ENCODE data around the gene AADAT.

Gene AADAT

GRCh38 chr4:170033999-170034398 is 55.8 kb downstream of the AADAT start:
- H3K4me1 ChIP-seq (ENCODE audit: insufficient read depth, low read length), result no peaks in the 10 kb centered on the region
- H3K9ac ChIP-seq (ENCODE audit: low read depth, low read length), result no peak overlapping the region
- 78% methylated on average over 2 of the region's 2 CpGs for WGBS
- no peaks in the 10 kb centered on the region for H3K36me3 ChIP-seq (ENCODE audit: insufficient read depth, low read length)
- H3K27ac ChIP-seq (ENCODE audit: low read depth, low read length), result no peak overlapping the region
- H3K9me3 ChIP-seq (ENCODE audit: insufficient read depth, low read depth, low read length), result no peaks in the 10 kb centered on the region
- H3K4me3 ChIP-seq (ENCODE audit: low read length), result no peak overlapping the region
- H3K27me3 ChIP-seq (ENCODE audit: insufficient read depth, low read length), result peaks cover 18% of the 10 kb centered on the region

GRCh38 chr4:170030121-170030520 is 59.6 kb downstream of the AADAT start:
- Histone ChIP-seq H3K9me3 (ENCODE audit: insufficient read depth, low read depth, low read length) (no peaks in the 10 kb centered on the region; the same call in 1 of the 2 replicates), H3K36me3 (ENCODE audit: insufficient read depth, low read length) (no peaks in the 10 kb centered on the region), H3K4me1 (ENCODE audit: insufficient read depth, low read length) (no peaks in the 10 kb centered on the region; the same call in 1 of the 2 replicates), H3K27ac (ENCODE audit: low read depth, low read length) (no peak overlapping the region), H3K9ac (ENCODE audit: low read depth, low read length) (no peak overlapping the region), H3K4me3 (ENCODE audit: low read length) (no peak overlapping the region), H3K27me3 (ENCODE audit: insufficient read depth, low read length) (peaks cover 43% of the 10 kb centered on the region)
- no CpG with 5 or more reads among the region's 1 CpG for WGBS

GRCh38 chr4:170027181-170027829 is 62.5 kb downstream of the AADAT start:
- Histone ChIP-seq H3K36me3 (ENCODE audit: insufficient read depth, low read length) (no peaks in the 10 kb centered on the region), H3K9ac (ENCODE audit: low read depth, low read length) (0 out of 2 replicates have a peak overlapping the region, but pooled peaks have one; percentile 74), H3K27ac (ENCODE audit: low read depth, low read length) (no peak overlapping the region), H3K4me3 (ENCODE audit: low read length) (peak overlapping the region; percentile 73), H3K4me1 (ENCODE audit: insufficient read depth, low read length) (no peaks in the 10 kb centered on the region; the same call in 1 of the 2 replicates), H3K9me3 (ENCODE audit: insufficient read depth, low read depth, low read length) (no peaks in the 10 kb centered on the region; the same call in 1 of the 2 replicates), H3K27me3 (ENCODE audit: insufficient read depth, low read length) (peaks cover 60% of the 10 kb centered on the region)
- WGBS, result 7% methylated on average over 37 of the region's 37 CpGs

GRCh38 chr4:170026253-170027021 is 63.3 kb downstream of the AADAT start, which contains the start of gene MFAP3L:
Gene MFAP3L, minus strand, starts transcription at chr4:170026395. Its CDS starts 20,518 bp downstream, at chr4:170005877.
- Histone ChIP-seq H3K9me3 (ENCODE audit: insufficient read depth, low read depth, low read length) (no peaks in the 10 kb centered on the region; the same call in 1 of the 2 replicates), H3K4me3 (ENCODE audit: low read length) (peak within 1 kb of the TSS; percentile 73), H3K4me1 (ENCODE audit: insufficient read depth, low read length) (no peaks in the 10 kb centered on the region; the same call in 1 of the 2 replicates), H3K27ac (ENCODE audit: low read depth, low read length) (peak within 1 kb of the TSS; percentile 72; the same call in 1 of the 2 replicates), H3K9ac (ENCODE audit: low read depth, low read length) (peak within 1 kb of the TSS; percentile 74), H3K27me3 (ENCODE audit: insufficient read depth, low read length) (peaks cover 60% of the 10 kb centered on the region), H3K36me3 (ENCODE audit: insufficient read depth, low read length) (no peaks in the 10 kb centered on the region)
- under 1% methylated on average over 85 of the region's 86 CpGs for WGBS

- Histone ChIP-seq H3K9ac (ENCODE audit: low read depth, low read length) (peak overlapping the region; percentile 33; the same call in 1 of the 2 replicates), H3K36me3 (ENCODE audit: insufficient read depth, low read length) (no peaks in the 10 kb centered on the region), H3K4me3 (ENCODE audit: low read length) (peak overlapping the region; percentile 73), H3K4me1 (ENCODE audit: insufficient read depth, low read length) (no peaks in the 10 kb centered on the region; the same call in 1 of the 2 replicates), H3K9me3 (ENCODE audit: insufficient read depth, low read depth, low read length) (no peaks in the 10 kb centered on the region; the same call in 1 of the 2 replicates), H3K27ac (ENCODE audit: low read depth, low read length) (no peak overlapping the region), H3K27me3 (ENCODE audit: insufficient read depth, low read length) (peaks cover 58% of the 10 kb centered on the region)
- 2% methylated on average over 74 of the region's 74 CpGs for WGBS
These were observed 64.1 kb downstream of the AADAT start for GRCh38 chr4:170025523-170026252.

GRCh38 chr4:170022211-170022610 is 67.5 kb downstream of the AADAT start:
- WGBS, result 96% methylated on average over 2 of the region's 2 CpGs
- H3K4me1 ChIP-seq (ENCODE audit: insufficient read depth, low read length), result no peaks in the 10 kb centered on the region; the same call in 1 of the 2 replicates
- H3K9ac ChIP-seq (ENCODE audit: low read depth, low read length), result no peak overlapping the region
- no peak overlapping the region for H3K4me3 ChIP-seq (ENCODE audit: low read length)
- H3K9me3 ChIP-seq (ENCODE audit: insufficient read depth, low read depth, low read length), result no peaks in the 10 kb centered on the region
- no peak overlapping the region for H3K27ac ChIP-seq (ENCODE audit: low read depth, low read length)
- peaks cover 25% of the 10 kb centered on the region for H3K27me3 ChIP-seq (ENCODE audit: insufficient read depth, low read length)
- H3K36me3 ChIP-seq (ENCODE audit: insufficient read depth, low read length), result no peaks in the 10 kb centered on the region

GRCh38 chr4:170017252-170017651 is 72.5 kb downstream of the AADAT start:
- no peak overlapping the region for H3K9ac ChIP-seq (ENCODE audit: low read depth, low read length)
- no peaks in the 10 kb centered on the region for H3K36me3 ChIP-seq (ENCODE audit: insufficient read depth, low read length)
- H3K27me3 ChIP-seq (ENCODE audit: insufficient read depth, low read length), result no peaks in the 10 kb centered on the region
- H3K27ac ChIP-seq (ENCODE audit: low read depth, low read length), result no peak overlapping the region
- no peaks in the 10 kb centered on the region for H3K4me1 ChIP-seq (ENCODE audit: insufficient read depth, low read length)
- H3K4me3 ChIP-seq (ENCODE audit: low read length), result no peak overlapping the region
- 70% methylated on average over 3 of the region's 3 CpGs for WGBS
- no peaks in the 10 kb centered on the region for H3K9me3 ChIP-seq (ENCODE audit: insufficient read depth, low read depth, low read length)

GRCh38 chr4:170015285-170015684 is 74.5 kb downstream of the AADAT start:
- Histone ChIP-seq H3K9me3 (ENCODE audit: insufficient read depth, low read depth, low read length) (no peaks in the 10 kb centered on the region), H3K27me3 (ENCODE audit: insufficient read depth, low read length) (no peaks in the 10 kb centered on the region), H3K36me3 (ENCODE audit: insufficient read depth, low read length) (no peaks in the 10 kb centered on the region), H3K27ac (ENCODE audit: low read depth, low read length) (no peak overlapping the region), H3K4me3 (ENCODE audit: low read length) (no peak overlapping the region), H3K4me1 (ENCODE audit: insufficient read depth, low read length) (no peaks in the 10 kb centered on the region), H3K9ac (ENCODE audit: low read depth, low read length) (no peak overlapping the region)
- 94% methylated on average over 4 of the region's 4 CpGs for WGBS

GRCh38 chr4:170014359-170015011 is 75.3 kb downstream of the AADAT start:
- WGBS, result 88% methylated on average over 5 of the region's 6 CpGs
- no peak overlapping the region for H3K27ac ChIP-seq (ENCODE audit: low read depth, low read length)
- no peak overlapping the region for H3K4me3 ChIP-seq (ENCODE audit: low read length)
- no peaks in the 10 kb centered on the region for H3K27me3 ChIP-seq (ENCODE audit: insufficient read depth, low read length)
- no peaks in the 10 kb centered on the region for H3K36me3 ChIP-seq (ENCODE audit: insufficient read depth, low read length)
- H3K9ac ChIP-seq (ENCODE audit: low read depth, low read length), result no peak overlapping the region
- no peaks in the 10 kb centered on the region for H3K9me3 ChIP-seq (ENCODE audit: insufficient read depth, low read depth, low read length)
- no peaks in the 10 kb centered on the region for H3K4me1 ChIP-seq (ENCODE audit: insufficient read depth, low read length)

- Histone ChIP-seq H3K27me3 (ENCODE audit: insufficient read depth, low read length) (no peaks in the 10 kb centered on the region), H3K27ac (ENCODE audit: low read depth, low read length) (no peak overlapping the region), H3K9ac (ENCODE audit: low read depth, low read length) (no peak overlapping the region), H3K4me3 (ENCODE audit: low read length) (no peak overlapping the region), H3K9me3 (ENCODE audit: insufficient read depth, low read depth, low read length) (no peaks in the 10 kb centered on the region), H3K4me1 (ENCODE audit: insufficient read depth, low read length) (no peaks in the 10 kb centered on the region), H3K36me3 (ENCODE audit: insufficient read depth, low read length) (no peaks in the 10 kb centered on the region)
- WGBS, result 100% methylated on average over 2 of the region's 2 CpGs
These were observed 77.2 kb downstream of the AADAT start for GRCh38 chr4:170012629-170012958.

Measured in HUES64 (cell line).